GM23248 (cell line): Measurements from ENCODE around the gene FYB2. TPM values are rescaled to one million over a fixed set of nuclear protein-coding genes. Genes with fewer than 3 reads are reported as not detected.

Experiments
- DNase-seq: peaks from one replicate; pipeline ENCODE4 v3.0.0-alpha.2; 2015
- H2AFZ ChIP-seq: fragments of 200-600 bp; sonication (generic); 2 replicates; pipeline ENCODE4 v1.6.1; 2016; ENCODE audit warnings: antibody characterized with exemption
- H3F3A ChIP-seq: fragments of 200-600 bp; sonication (generic); 2 replicates; pipeline ENCODE4 v1.6.1; 2016; ENCODE audit warnings: mild to moderate bottlenecking, antibody characterized with exemption, mixed run types; ENCODE audit not compliant: insufficient read depth
- H3K27ac ChIP-seq: fragments of 200-600 bp; sonication (generic); 2 replicates; pipeline ENCODE4 v1.5.1; 2016; ENCODE audit warnings: mild to moderate bottlenecking
- H3K27me3 ChIP-seq: fragments of 200-600 bp; sonication (generic); replicated peaks from 2 replicates; pipeline ENCODE4 v1.6.1; 2016; ENCODE audit warnings: mild to moderate bottlenecking; ENCODE audit not compliant: insufficient read depth
- H3K36me3 ChIP-seq: fragments of 200-600 bp; sonication (generic); 2 replicates; pipeline ENCODE4 v1.6.1; 2016; ENCODE audit warnings: low read depth, mild to moderate bottlenecking
- H3K4me1 ChIP-seq: fragments of 200-600 bp; sonication (generic); 2 replicates; pipeline ENCODE4 v1.6.1; 2016; ENCODE audit warnings: mild to moderate bottlenecking; ENCODE audit not compliant: insufficient read depth
- H3K4me2 ChIP-seq: fragments of 200-600 bp; sonication (generic); one replicate; pipeline ENCODE4 v1.6.1; 2016; ENCODE audit warnings: mild to moderate bottlenecking; ENCODE audit not compliant: unreplicated experiment
- H3K4me3 ChIP-seq: fragments of 200-600 bp; sonication (generic); 2 replicates; pipeline ENCODE4 v1.5.1; 2016; ENCODE audit warnings: mild to moderate bottlenecking
- H3K79me2 ChIP-seq: fragments of 200-600 bp; sonication (generic); 2 replicates; pipeline ENCODE4 v1.6.1; 2016; ENCODE audit warnings: mild to moderate bottlenecking; ENCODE audit not compliant: insufficient read depth
- H3K9ac ChIP-seq: fragments of 200-600 bp; sonication (generic); 2 replicates; pipeline ENCODE4 v1.6.1; 2016; ENCODE audit warnings: mild to moderate bottlenecking
- H3K9me2 ChIP-seq: fragments of 200-600 bp; sonication (generic); 2 replicates; pipeline ENCODE4 v1.6.1; 2016; ENCODE audit warnings: mixed run types, mild to moderate bottlenecking, moderate library complexity; ENCODE audit not compliant: insufficient read depth
- H3K9me3 ChIP-seq: fragments of 200-600 bp; sonication (generic); one replicate; pipeline ENCODE4 v1.6.1; 2017; ENCODE audit warnings: low read depth
- H4K20me1 ChIP-seq: fragments of 200-600 bp; sonication (generic); 2 replicates; pipeline ENCODE4 v1.6.0; 2016; ENCODE audit not compliant: insufficient read depth
- EZH2 ChIP-seq: fragments of 200-600 bp; sonication (generic); IDR thresholded peaks from 2 replicates; pipeline ENCODE4 v1.6.1; 2018; ENCODE audit warnings: antibody characterized with exemption, mild to moderate bottlenecking; ENCODE audit not compliant: insufficient read depth, poor library complexity, severe bottlenecking
- EZH2phosphoT487 ChIP-seq: fragments of 200-600 bp; sonication (generic); IDR thresholded peaks from 2 replicates; pipeline ENCODE4 v1.6.1; 2018; ENCODE audit warnings: antibody characterized with exemption, moderate library complexity, mild to moderate bottlenecking, low read depth; ENCODE audit not compliant: insufficient read depth
- WGBS, 2 experiments: methylation state at CpG; one replicate each; pipeline ENCODE4 v1.1.6; 2015 to 2017; ENCODE audit warnings: low lambda C conversion rate in 2 of 2, low coverage in 1 of 2; ENCODE audit errors: missing lambda C conversion rate in 2 of 2; 5-methylcytosine and 5-hydroxymethylcytosine counted together
- in situ Hi-C: fragments of 300-500 bp; cut with MboI; formaldehyde crosslinking; loops from 2 replicates; pipeline ENCODE4 v1.15.0; 2020
- polyA plus RNA-seq: library from polyadenylated mRNA; unstranded; fragments of >200 nt; fragmentation: Nextera tagmentation; extraction: Ambion mirVana; gene quantifications from 2 replicates; pipeline ENCODE4 v1.2.1, GENCODE V29; 2016
- total RNA-seq: library from RNA; depleted of rRNA; stranded (reverse); fragments of >200 nt; shearing (Covaris generic); gene quantifications from 2 replicates; pipeline ENCODE4 v1.2.3, GENCODE V29; 2014

FYB2 gene
- total and polyA plus RNA-seq, 2 experiments from 2014 or later = not detected

- H3K9me2 ChIP-seq = no peaks in the 10 kb centered on the region
- in situ Hi-C loops = no loop called here
- H2AFZ ChIP-seq = no peak overlapping the region
- H3K4me1 ChIP-seq = no peaks in the 10 kb centered on the region; the same call in 1 of the 2 replicates
- WGBS, 2 experiments = 45 to 60% methylated on average over 2 of the region's 2 CpGs
- H3K79me2 ChIP-seq = no peaks in the 10 kb centered on the region
- TF ChIP-seq EZH2 (no peak), EZH2phosphoT487 (no peak)
- H3K4me2 ChIP-seq = no peak overlapping the region
- no peaks in the 10 kb centered on the region for H4K20me1 ChIP-seq
- H3K9ac ChIP-seq = no peak overlapping the region
- H3K27me3 ChIP-seq = no peaks in the 10 kb centered on the region
- H3K36me3 ChIP-seq = no peaks in the 10 kb centered on the region
- H3F3A ChIP-seq = peaks cover 13% of the 10 kb centered on the region
- no peaks in the 10 kb centered on the region for H3K9me3 ChIP-seq
- no peak overlapping the region for H3K27ac ChIP-seq
- no peak overlapping the region for H3K4me3 ChIP-seq
- DNase-seq = peak; percentile 76
Measured at GRCh38 chr1:56676571-56677035, 142.6 kb downstream of the FYB2 start.

GRCh38 chr1:56675763-56676162, 143.4 kb downstream of the FYB2 start:
- no peak overlapping the region for H2AFZ ChIP-seq
- H3K4me3 ChIP-seq = no peak overlapping the region
- no peaks in the 10 kb centered on the region for H4K20me1 ChIP-seq
- no peak overlapping the region for H3K4me2 ChIP-seq
- no peaks in the 10 kb centered on the region for H3K27me3 ChIP-seq
- H3K9me2 ChIP-seq = no peaks in the 10 kb centered on the region
- in situ Hi-C loops = no loop called here
- H3K9ac ChIP-seq = no peak overlapping the region
- H3K27ac ChIP-seq = no peak overlapping the region
- DNase-seq = no peak
- H3F3A ChIP-seq = peaks cover 13% of the 10 kb centered on the region
- no peaks in the 10 kb centered on the region; the same call in 1 of the 2 replicates for H3K4me1 ChIP-seq
- H3K79me2 ChIP-seq = no peaks in the 10 kb centered on the region
- TF ChIP-seq EZH2 = no peak
- TF ChIP-seq EZH2phosphoT487 = no peak
- no peaks in the 10 kb centered on the region for H3K36me3 ChIP-seq
- H3K9me3 ChIP-seq = no peaks in the 10 kb centered on the region

- Histone ChIP-seq H3K27ac (no peak overlapping the region), H3K79me2 (no peaks in the 10 kb centered on the region), H2AFZ (no peak overlapping the region), H4K20me1 (no peaks in the 10 kb centered on the region), H3K4me3 (no peak overlapping the region), H3K4me1 (no peaks in the 10 kb centered on the region; the same call in 1 of the 2 replicates), H3K27me3 (no peaks in the 10 kb centered on the region), H3F3A (peaks cover 13% of the 10 kb centered on the region), H3K9me2 (no peaks in the 10 kb centered on the region), H3K9ac (no peak overlapping the region), H3K4me2 (no peak overlapping the region), H3K9me3 (no peaks in the 10 kb centered on the region), H3K36me3 (no peaks in the 10 kb centered on the region)
- WGBS, 2 experiments = 40% methylated on average over 1 of the region's 1 CpG
- in situ Hi-C loops = no loop called here
- DNase-seq = no peak
- TF ChIP-seq EZH2 (no peak), EZH2phosphoT487 (no peak)
Measured at GRCh38 chr1:56672579-56672978, 146.6 kb downstream of the FYB2 start.

- in situ Hi-C loops = no loop called here
- DNase-seq = no peak
- H3K4me3 ChIP-seq = no peak overlapping the region
- no peaks in the 10 kb centered on the region for H3K4me1 ChIP-seq
- H3K27ac ChIP-seq = no peak overlapping the region
- no peak overlapping the region for H3K9ac ChIP-seq
- no peaks in the 10 kb centered on the region for H3K79me2 ChIP-seq
- H3F3A ChIP-seq = peaks cover 7% of the 10 kb centered on the region; the same call in 1 of the 2 replicates
- H2AFZ ChIP-seq = no peak overlapping the region
- no peaks in the 10 kb centered on the region for H3K9me3 ChIP-seq
- H4K20me1 ChIP-seq = no peaks in the 10 kb centered on the region
- no peaks in the 10 kb centered on the region for H3K9me2 ChIP-seq
- no peaks in the 10 kb centered on the region for H3K36me3 ChIP-seq
- no peak overlapping the region for H3K4me2 ChIP-seq
- TF ChIP-seq EZH2phosphoT487 = no peak
- TF ChIP-seq EZH2 = no peak
- 95 to 97% methylated on average over 2 of the region's 2 CpGs for WGBS, 2 experiments
- H3K27me3 ChIP-seq = no peaks in the 10 kb centered on the region
Measured at GRCh38 chr1:56671542-56671941, 147.7 kb downstream of the FYB2 start.

GRCh38 chr1:56671085-56671484, 148.1 kb downstream of the FYB2 start:
- Histone ChIP-seq H3K79me2 (no peaks in the 10 kb centered on the region), H3K36me3 (no peaks in the 10 kb centered on the region), H3F3A (peaks cover 3% of the 10 kb centered on the region; the same call in 1 of the 2 replicates), H3K4me3 (no peak overlapping the region), H3K9me3 (no peaks in the 10 kb centered on the region), H3K9ac (no peak overlapping the region), H2AFZ (no peak overlapping the region), H4K20me1 (no peaks in the 10 kb centered on the region), H3K27ac (no peak overlapping the region), H3K4me2 (no peak overlapping the region), H3K27me3 (no peaks in the 10 kb centered on the region), H3K4me1 (no peaks in the 10 kb centered on the region), H3K9me2 (no peaks in the 10 kb centered on the region)
- in situ Hi-C loops = no loop called here
- TF ChIP-seq EZH2 = no peak
- TF ChIP-seq EZH2phosphoT487 = no peak
- DNase-seq = no peak
- WGBS, 2 experiments = 59 to 63% methylated on average over 4 of the region's 4 CpGs
